GM18870 (cell line): Measurements from ENCODE around the gene IREB2.
"Not testable (repeated sequence)": the region's sequence is repeated elsewhere in the genome, so short reads cannot be mapped to it uniquely, and the experiment has no call there.

Source experiments
- ATAC-seq: cut with Tn5 transposase; IDR thresholded peaks from one replicate; pipeline ENCODE4 v1.9.1; 2021; ENCODE audit warnings: moderate library complexity; ENCODE audit not compliant: unreplicated experiment

IREB2 gene

GRCh38 chr15:78437762-78438618 lies at the start of gene IREB2:
Gene IREB2, plus strand, starts transcription at chr15:78438216. Its CDS starts 122 bp downstream, at chr15:78438338.
- ATAC-seq: peak; percentile 83

- ATAC-seq: no peak
These were observed 49.2 kb upstream of the IREB2 start for GRCh38 chr15:78388865-78389264.

- no peak for ATAC-seq
These were observed 48.7 kb upstream of the IREB2 start for GRCh38 chr15:78389322-78389721.

GRCh38 chr15:78389738-78390137 lies 48.3 kb upstream of the IREB2 start:
- ATAC-seq: no peak

- no peak for ATAC-seq
These were observed 47.8 kb upstream of the IREB2 start for GRCh38 chr15:78390242-78390641.

- ATAC-seq: no peak
These were observed 47.2 kb upstream of the IREB2 start for GRCh38 chr15:78390826-78391225.

GRCh38 chr15:78391781-78392180 lies 46.2 kb upstream of the IREB2 start:
- ATAC-seq: no peak

- ATAC-seq: no peak
These were observed 45.6 kb upstream of the IREB2 start for GRCh38 chr15:78392430-78392829.

GRCh38 chr15:78393137-78393536 lies 44.9 kb upstream of the IREB2 start:
- no peak for ATAC-seq

- ATAC-seq: no peak
These were observed 44.0 kb upstream of the IREB2 start for GRCh38 chr15:78394026-78394425.

- no peak for ATAC-seq
These were observed 42.9 kb upstream of the IREB2 start for GRCh38 chr15:78394981-78395616.

- no peak for ATAC-seq
These were observed 41.7 kb upstream of the IREB2 start for GRCh38 chr15:78396186-78396814.

- no peak for ATAC-seq
These were observed 41.0 kb upstream of the IREB2 start for GRCh38 chr15:78396976-78397375.

GRCh38 chr15:78397382-78397781 lies 40.6 kb upstream of the IREB2 start:
- ATAC-seq: no peak

- no peak for ATAC-seq
These were observed 39.8 kb upstream of the IREB2 start for GRCh38 chr15:78398076-78398825.

GRCh38 chr15:78399091-78399490 lies 38.9 kb upstream of the IREB2 start:
- ATAC-seq: no peak

- no peak for ATAC-seq
These were observed 35.9 kb upstream of the IREB2 start for GRCh38 chr15:78402061-78402610.

GRCh38 chr15:78404125-78404524 lies 33.9 kb upstream of the IREB2 start:
- ATAC-seq: no peak

- ATAC-seq: not testable (repeated sequence)
These were observed 33.2 kb upstream of the IREB2 start for GRCh38 chr15:78404796-78405195.

GRCh38 chr15:78405336-78405924 lies 32.6 kb upstream of the IREB2 start:
- no peak for ATAC-seq
